DOHH2 (cell line): ENCODE data around the gene CAMTA2.

Experiments
- EZH2phosphoT487 ChIP-seq: fragments of 200-600 bp; sonication (generic); IDR thresholded peaks from 2 replicates; pipeline ENCODE4 v1.6.1; 2017; ENCODE audit warnings: borderline replicate concordance, mild to moderate bottlenecking, antibody characterized with exemption, low read length, moderate library complexity, mixed read lengths
- TF ChIP-seq, protein P1 (sequence below): fragments of 200-600 bp; sonication (generic); IDR thresholded peaks from one replicate; pipeline ENCODE4 v1.5.1; 2014; ENCODE audit warnings: antibody characterized with exemption, mild to moderate bottlenecking, low read depth, low read length; ENCODE audit not compliant: poor library complexity, severe bottlenecking

DNA sequence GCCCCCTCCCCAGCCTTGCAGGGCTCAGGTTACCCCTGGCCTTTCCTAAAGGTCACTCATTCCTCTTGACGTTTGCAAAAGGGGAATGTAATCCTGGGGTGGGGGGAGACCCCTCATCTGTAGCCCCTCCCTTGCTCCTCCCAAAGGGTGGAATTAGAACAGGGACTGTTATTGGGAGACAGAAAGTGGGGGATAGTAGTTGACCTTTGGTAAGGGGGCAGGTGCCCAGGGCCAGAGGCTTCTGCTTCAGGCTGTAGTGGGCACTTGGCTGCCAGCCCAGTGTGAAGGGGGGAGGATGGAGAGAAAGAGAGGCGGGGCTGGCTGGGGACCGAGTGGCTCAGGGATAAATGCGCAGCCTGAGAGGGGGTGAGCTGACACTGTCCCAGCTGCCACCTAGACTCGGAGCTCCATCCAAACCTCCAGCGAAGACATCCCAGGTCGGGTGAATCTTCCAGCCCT is 36.7 kb downstream of the CAMTA2 start, which contains the start of gene ENO3:
- TF ChIP-seq, protein P1, sequence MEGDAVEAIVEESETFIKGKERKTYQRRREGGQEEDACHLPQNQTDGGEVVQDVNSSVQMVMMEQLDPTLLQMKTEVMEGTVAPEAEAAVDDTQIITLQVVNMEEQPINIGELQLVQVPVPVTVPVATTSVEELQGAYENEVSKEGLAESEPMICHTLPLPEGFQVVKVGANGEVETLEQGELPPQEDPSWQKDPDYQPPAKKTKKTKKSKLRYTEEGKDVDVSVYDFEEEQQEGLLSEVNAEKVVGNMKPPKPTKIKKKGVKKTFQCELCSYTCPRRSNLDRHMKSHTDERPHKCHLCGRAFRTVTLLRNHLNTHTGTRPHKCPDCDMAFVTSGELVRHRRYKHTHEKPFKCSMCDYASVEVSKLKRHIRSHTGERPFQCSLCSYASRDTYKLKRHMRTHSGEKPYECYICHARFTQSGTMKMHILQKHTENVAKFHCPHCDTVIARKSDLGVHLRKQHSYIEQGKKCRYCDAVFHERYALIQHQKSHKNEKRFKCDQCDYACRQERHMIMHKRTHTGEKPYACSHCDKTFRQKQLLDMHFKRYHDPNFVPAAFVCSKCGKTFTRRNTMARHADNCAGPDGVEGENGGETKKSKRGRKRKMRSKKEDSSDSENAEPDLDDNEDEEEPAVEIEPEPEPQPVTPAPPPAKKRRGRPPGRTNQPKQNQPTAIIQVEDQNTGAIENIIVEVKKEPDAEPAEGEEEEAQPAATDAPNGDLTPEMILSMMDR = no peak
- TF ChIP-seq EZH2phosphoT487 = no peak
